Measurements from ENCODE around the gene KLHL29. TPM values are rescaled to one million over a fixed set of nuclear protein-coding genes. Genes with fewer than 3 reads are reported as not detected.
A peak's percentile ranks its signal among the peaks of the same experiment; 100 is the strongest.

Gene KLHL29
- total RNA-seq, 1 experiment from 2014 or later: 12.2 TPM

- Histone ChIP-seq H3K27ac (ENCODE audit: low read depth, low read length, poor library complexity, severe bottlenecking) (no peak overlapping the region), H3K4me1 (ENCODE audit: insufficient read depth, low read length, poor library complexity, severe bottlenecking) (no peaks in the 10 kb centered on the region), H3K27me3 (replicated peaks; ENCODE audit: insufficient read depth, low read depth, low read length, poor library complexity) (peaks cover 1% of the 10 kb centered on the region), H3K36me3 (ENCODE audit: insufficient read depth, low read length, poor library complexity, severe bottlenecking) (no peaks in the 10 kb centered on the region), H3K4me3 (ENCODE audit: low read depth, low read length, poor library complexity, severe bottlenecking) (no peak overlapping the region), H3K9me3 (ENCODE audit: low read depth, low read length, poor library complexity, severe bottlenecking) (no peaks in the 10 kb centered on the region)
- peak; percentile 92 for DNase-seq (ENCODE audit: low spot score)
- intact Hi-C loops (cut with micrococcal nuclease; ENCODE audit: unreplicated experiment): loop anchor here (1.0 to 5.0 kb wide), 2 partner anchors 152 to 994 kb away; no protein-coding TSS in a partner anchor
- ChIA-PET CTCF (interaction anchor here (0.6 to 0.7 kb wide), 2 partner anchors 61 to 270 kb away, joined by 3 read pairs; no protein-coding TSS in a partner anchor), POLR2A (ENCODE audit: low non-redundant PET) (no interaction called here)
- no TSS peak for BruUV-seq (replicated peaks)
- peak; percentile 95 for TF ChIP-seq CTCF (conservative IDR thresholded peaks at IDR 0.05; ENCODE audit: low read depth, low read length)
- no peak for TF ChIP-seq EZH2 (IDR thresholded peaks at IDR 0.05; ENCODE audit: borderline replicate concordance, low read depth, low read length, poor library complexity, severe bottlenecking)
Measured at GRCh38 chr2:23351388-23352141, 33.4 kb upstream of the KLHL29 start.

- intact Hi-C loops (cut with micrococcal nuclease; ENCODE audit: unreplicated experiment): loop anchor here (5.0 kb wide), 1 partner anchor 997 kb away; no protein-coding TSS in a partner anchor
- no peak overlapping the region for H3K27ac ChIP-seq (ENCODE audit: low read depth, low read length, poor library complexity, severe bottlenecking)
- DNase-seq (ENCODE audit: low spot score): no peak
- H3K9me3 ChIP-seq (ENCODE audit: low read depth, low read length, poor library complexity, severe bottlenecking): no peaks in the 10 kb centered on the region
- ChIA-PET POLR2A (ENCODE audit: low non-redundant PET) (no interaction called here), CTCF (no interaction called here)
- no TSS peak for BruUV-seq (replicated peaks)
- no peak for TF ChIP-seq CTCF (conservative IDR thresholded peaks at IDR 0.05; ENCODE audit: low read depth, low read length)
- TF ChIP-seq EZH2 (IDR thresholded peaks at IDR 0.05; ENCODE audit: borderline replicate concordance, low read depth, low read length, poor library complexity, severe bottlenecking): no peak
- H3K4me3 ChIP-seq (ENCODE audit: low read depth, low read length, poor library complexity, severe bottlenecking): no peak overlapping the region
- H3K27me3 ChIP-seq (replicated peaks; ENCODE audit: insufficient read depth, low read depth, low read length, poor library complexity): no peaks in the 10 kb centered on the region
- no peaks in the 10 kb centered on the region for H3K36me3 ChIP-seq (ENCODE audit: insufficient read depth, low read length, poor library complexity, severe bottlenecking)
- no peaks in the 10 kb centered on the region for H3K4me1 ChIP-seq (ENCODE audit: insufficient read depth, low read length, poor library complexity, severe bottlenecking)
Measured at GRCh38 chr2:23354554-23354953, 30.4 kb upstream of the KLHL29 start.

- POLR2A ChIA-PET (ENCODE audit: low non-redundant PET): no interaction called here
- no peaks in the 10 kb centered on the region for H3K36me3 ChIP-seq (ENCODE audit: insufficient read depth, low read length, poor library complexity, severe bottlenecking)
- no peak for TF ChIP-seq EZH2 (IDR thresholded peaks at IDR 0.05; ENCODE audit: borderline replicate concordance, low read depth, low read length, poor library complexity, severe bottlenecking)
- no peak for TF ChIP-seq CTCF (conservative IDR thresholded peaks at IDR 0.05; ENCODE audit: low read depth, low read length)
- BruUV-seq (replicated peaks): no TSS peak
- no peak overlapping the region for H3K27ac ChIP-seq (ENCODE audit: low read depth, low read length, poor library complexity, severe bottlenecking)
- H3K4me3 ChIP-seq (ENCODE audit: low read depth, low read length, poor library complexity, severe bottlenecking): no peak overlapping the region
- no peaks in the 10 kb centered on the region for H3K27me3 ChIP-seq (replicated peaks; ENCODE audit: insufficient read depth, low read depth, low read length, poor library complexity)
- H3K4me1 ChIP-seq (ENCODE audit: insufficient read depth, low read length, poor library complexity, severe bottlenecking): no peaks in the 10 kb centered on the region
- no peak for DNase-seq (ENCODE audit: low spot score)
- CTCF ChIA-PET: no interaction called here
- intact Hi-C loops (cut with micrococcal nuclease; ENCODE audit: unreplicated experiment): no loop called here
- H3K9me3 ChIP-seq (ENCODE audit: low read depth, low read length, poor library complexity, severe bottlenecking): no peaks in the 10 kb centered on the region
Measured at GRCh38 chr2:23355001-23355400, 30.0 kb upstream of the KLHL29 start.
